ENCODE data around the gene SUSD2.
A peak's percentile ranks its signal among the peaks of the same experiment; 100 is the strongest.

Gene SUSD2

GRCh38 chr22:24153353-24153752 lies 27.9 kb upstream of the SUSD2 start:
- Histone ChIP-seq H3K27ac (ENCODE audit: low read depth in 2 of 2, low read length in 2 of 2) (peak overlapping the region; percentile 11 to 71), H3K9me3 (ENCODE audit: control insufficient read depth in 2 of 2, low read length in 2 of 2) (no peaks in the 10 kb centered on the region), H3K4me1 (ENCODE audit: control insufficient read depth in 2 of 2, insufficient read depth in 2 of 2, low read length in 2 of 2) (peaks cover 20 to 37% of the 10 kb centered on the region in 2 donors), H3K4me3 (ENCODE audit: low read length in 2 of 2) (no peak overlapping the region), H3K27me3 (ENCODE audit: control insufficient read depth in 2 of 2, insufficient read depth in 2 of 2, low read length in 2 of 2) (no peaks in the 10 kb centered on the region), H3K36me3 (ENCODE audit: control insufficient read depth in 2 of 2, insufficient read depth in 2 of 2, low read length in 2 of 2) (peaks cover 3 to 4% of the 10 kb centered on the region in 2 donors), H3K9ac (ENCODE audit: low read depth in 1 of 2, low read length in 2 of 2) (no peak overlapping the region)

GRCh38 chr22:24153959-24154358 lies 27.3 kb upstream of the SUSD2 start:
- Histone ChIP-seq H3K4me3 (ENCODE audit: low read length in 2 of 2) (no peak overlapping the region), H3K27ac (ENCODE audit: low read depth in 2 of 2, low read length in 2 of 2) (peak overlapping the region; percentile 11 to 71), H3K9ac (ENCODE audit: low read depth in 1 of 2, low read length in 2 of 2) (no peak overlapping the region), H3K9me3 (ENCODE audit: control insufficient read depth in 2 of 2, low read length in 2 of 2) (no peaks in the 10 kb centered on the region), H3K27me3 (ENCODE audit: control insufficient read depth in 2 of 2, insufficient read depth in 2 of 2, low read length in 2 of 2) (no peaks in the 10 kb centered on the region), H3K36me3 (ENCODE audit: control insufficient read depth in 2 of 2, insufficient read depth in 2 of 2, low read length in 2 of 2) (peaks cover 3 to 4% of the 10 kb centered on the region in 2 donors), H3K4me1 (ENCODE audit: control insufficient read depth in 2 of 2, insufficient read depth in 2 of 2, low read length in 2 of 2) (peaks cover 18 to 32% of the 10 kb centered on the region in 2 donors)

GRCh38 chr22:24154826-24155225 lies 26.5 kb upstream of the SUSD2 start:
- Histone ChIP-seq H3K9ac (ENCODE audit: low read depth in 1 of 2, low read length in 2 of 2) (no peak overlapping the region), H3K4me3 (ENCODE audit: low read length in 2 of 2) (no peak overlapping the region), H3K9me3 (ENCODE audit: control insufficient read depth in 2 of 2, low read length in 2 of 2) (no peaks in the 10 kb centered on the region), H3K36me3 (ENCODE audit: control insufficient read depth in 2 of 2, insufficient read depth in 2 of 2, low read length in 2 of 2) (peaks cover 3 to 4% of the 10 kb centered on the region in 2 donors), H3K27me3 (ENCODE audit: control insufficient read depth in 2 of 2, insufficient read depth in 2 of 2, low read length in 2 of 2) (no peaks in the 10 kb centered on the region), H3K4me1 (ENCODE audit: control insufficient read depth in 2 of 2, insufficient read depth in 2 of 2, low read length in 2 of 2) (peaks cover 21 to 39% of the 10 kb centered on the region in 2 donors), H3K27ac (ENCODE audit: low read depth in 2 of 2, low read length in 2 of 2) (peak overlapping the region in 1 of 2 donors; percentile 84)

GRCh38 chr22:24155627-24156140 lies 25.6 kb upstream of the SUSD2 start:
- Histone ChIP-seq H3K36me3 (ENCODE audit: control insufficient read depth in 2 of 2, insufficient read depth in 2 of 2, low read length in 2 of 2) (peaks cover 3 to 8% of the 10 kb centered on the region in 2 donors), H3K27ac (ENCODE audit: low read depth in 2 of 2, low read length in 2 of 2) (peak overlapping the region; percentile 34 to 84), H3K9me3 (ENCODE audit: control insufficient read depth in 2 of 2, low read length in 2 of 2) (no peaks in the 10 kb centered on the region), H3K27me3 (ENCODE audit: control insufficient read depth in 2 of 2, insufficient read depth in 2 of 2, low read length in 2 of 2) (no peaks in the 10 kb centered on the region), H3K4me3 (ENCODE audit: low read length in 2 of 2) (peak overlapping the region; percentile 67 to 80), H3K4me1 (ENCODE audit: control insufficient read depth in 2 of 2, insufficient read depth in 2 of 2, low read length in 2 of 2) (peaks cover 21 to 39% of the 10 kb centered on the region in 2 donors), H3K9ac (ENCODE audit: low read depth in 1 of 2, low read length in 2 of 2) (peak overlapping the region in 1 of 2 donors; percentile 1)

- Histone ChIP-seq H3K36me3 (ENCODE audit: control insufficient read depth in 2 of 2, insufficient read depth in 2 of 2, low read length in 2 of 2) (peaks cover 3 to 8% of the 10 kb centered on the region in 2 donors), H3K4me1 (ENCODE audit: control insufficient read depth in 2 of 2, insufficient read depth in 2 of 2, low read length in 2 of 2) (peaks cover 21 to 39% of the 10 kb centered on the region in 2 donors), H3K4me3 (ENCODE audit: low read length in 2 of 2) (peak overlapping the region; percentile 80 to 87), H3K27me3 (ENCODE audit: control insufficient read depth in 2 of 2, insufficient read depth in 2 of 2, low read length in 2 of 2) (no peaks in the 10 kb centered on the region), H3K9ac (ENCODE audit: low read depth in 1 of 2, low read length in 2 of 2) (peak overlapping the region; percentile 64 to 70), H3K9me3 (ENCODE audit: control insufficient read depth in 2 of 2, low read length in 2 of 2) (no peaks in the 10 kb centered on the region), H3K27ac (ENCODE audit: low read depth in 2 of 2, low read length in 2 of 2) (peak overlapping the region; percentile 40 to 84)
These were observed 25.0 kb upstream of the SUSD2 start for GRCh38 chr22:24156141-24156912.

- Histone ChIP-seq H3K27ac (ENCODE audit: low read depth in 2 of 2, low read length in 2 of 2) (peak overlapping the region; percentile 40 to 84), H3K4me3 (ENCODE audit: low read length in 2 of 2) (peak overlapping the region; percentile 80 to 87), H3K9ac (ENCODE audit: low read depth in 1 of 2, low read length in 2 of 2) (peak overlapping the region; percentile 64 to 70), H3K9me3 (ENCODE audit: control insufficient read depth in 2 of 2, low read length in 2 of 2) (no peaks in the 10 kb centered on the region), H3K4me1 (ENCODE audit: control insufficient read depth in 2 of 2, insufficient read depth in 2 of 2, low read length in 2 of 2) (peaks cover 21 to 41% of the 10 kb centered on the region in 2 donors), H3K36me3 (ENCODE audit: control insufficient read depth in 2 of 2, insufficient read depth in 2 of 2, low read length in 2 of 2) (peaks cover 3 to 4% of the 10 kb centered on the region in 2 donors), H3K27me3 (ENCODE audit: control insufficient read depth in 2 of 2, insufficient read depth in 2 of 2, low read length in 2 of 2) (no peaks in the 10 kb centered on the region)
These were observed 24.1 kb upstream of the SUSD2 start for GRCh38 chr22:24156913-24157821.

- Histone ChIP-seq H3K9ac (ENCODE audit: low read depth in 1 of 2, low read length in 2 of 2) (peak overlapping the region in 1 of 2 donors; percentile 18), H3K36me3 (ENCODE audit: control insufficient read depth in 2 of 2, insufficient read depth in 2 of 2, low read length in 2 of 2) (peaks cover 4 to 5% of the 10 kb centered on the region in 2 donors), H3K27ac (ENCODE audit: low read depth in 2 of 2, low read length in 2 of 2) (no peak overlapping the region), H3K9me3 (ENCODE audit: control insufficient read depth in 2 of 2, low read length in 2 of 2) (no peaks in the 10 kb centered on the region), H3K4me1 (ENCODE audit: control insufficient read depth in 2 of 2, insufficient read depth in 2 of 2, low read length in 2 of 2) (peaks cover 21 to 41% of the 10 kb centered on the region in 2 donors), H3K4me3 (ENCODE audit: low read length in 2 of 2) (no peak overlapping the region), H3K27me3 (ENCODE audit: control insufficient read depth in 2 of 2, insufficient read depth in 2 of 2, low read length in 2 of 2) (no peaks in the 10 kb centered on the region)
These were observed 23.5 kb upstream of the SUSD2 start for GRCh38 chr22:24157822-24158135.

- no peak overlapping the region for H3K27ac ChIP-seq (ENCODE audit: low read depth in 2 of 2, low read length in 2 of 2)
- H3K4me1 ChIP-seq (ENCODE audit: control insufficient read depth in 2 of 2, insufficient read depth in 2 of 2, low read length in 2 of 2) = peaks cover 21 to 33% of the 10 kb centered on the region in 2 donors
These were observed 21.6 kb upstream of the SUSD2 start for GRCh38 chr22:24159650-24160049.

GRCh38 chr22:24160546-24160945 lies 20.7 kb upstream of the SUSD2 start:
- H3K27me3 ChIP-seq (ENCODE audit: control insufficient read depth in 2 of 2, insufficient read depth in 2 of 2, low read length in 2 of 2) = no peaks in the 10 kb centered on the region
- no peak overlapping the region for H3K9ac ChIP-seq (ENCODE audit: low read depth in 1 of 2, low read length in 2 of 2)
- H3K27ac ChIP-seq (ENCODE audit: low read depth in 2 of 2, low read length in 2 of 2) = no peak overlapping the region
- H3K9me3 ChIP-seq (ENCODE audit: control insufficient read depth in 2 of 2, low read length in 2 of 2) = no peaks in the 10 kb centered on the region
- H3K4me3 ChIP-seq (ENCODE audit: low read length in 2 of 2) = no peak overlapping the region
- H3K4me1 ChIP-seq (ENCODE audit: control insufficient read depth in 2 of 2, insufficient read depth in 2 of 2, low read length in 2 of 2) = peaks cover 15 to 24% of the 10 kb centered on the region in 2 donors
- H3K36me3 ChIP-seq (ENCODE audit: control insufficient read depth in 2 of 2, insufficient read depth in 2 of 2, low read length in 2 of 2) = peaks cover 10 to 23% of the 10 kb centered on the region in 2 donors

More at GRCh38 chr22:24159650-24160049, 21.6 kb upstream of the SUSD2 start:
- peaks cover 6 to 14% of the 10 kb centered on the region in 2 donors for H3K36me3 ChIP-seq (ENCODE audit: control insufficient read depth in 2 of 2, insufficient read depth in 2 of 2, low read length in 2 of 2)
- no peaks in the 10 kb centered on the region for H3K27me3 ChIP-seq (ENCODE audit: control insufficient read depth in 2 of 2, insufficient read depth in 2 of 2, low read length in 2 of 2)
- no peak overlapping the region for H3K4me3 ChIP-seq (ENCODE audit: low read length in 2 of 2)
- H3K9me3 ChIP-seq (ENCODE audit: control insufficient read depth in 2 of 2, low read length in 2 of 2) = no peaks in the 10 kb centered on the region
- H3K9ac ChIP-seq (ENCODE audit: low read depth in 1 of 2, low read length in 2 of 2) = no peak overlapping the region

All from mucosa of rectum (tissue), 2 donors.